ENCODE results near the gene KRTAP21-1. TPM values are rescaled to one million over a fixed set of nuclear protein-coding genes. Genes with fewer than 3 reads are reported as not detected.

The KRTAP21-1 gene
- total RNA-seq, 1 donor from 2014 or later = not detected

Small RNA genes within 50 kb of the gene (small RNA-seq; reads per million reads assigned to genes)
- not detected for gene AP000244.1 (ENCODE audit: low replicate concordance)
- not detected for gene KRTAP21-3 (ENCODE audit: low replicate concordance)
- not detected for gene KRTAP8-2P (ENCODE audit: low replicate concordance)

Other genes with a start within 250 kb of the KRTAP21-1 start
- gene KRTAP19-6, start 213.6 kb downstream of the KRTAP21-1 start, total RNA-seq = not detected
- gene KRTAP19-7, start 194.1 kb downstream of the KRTAP21-1 start, total RNA-seq = not detected
- gene KRTAP22-2, start 165.0 kb downstream of the KRTAP21-1 start, total RNA-seq = not detected
- not detected for gene KRTAP6-3, start 163.0 kb downstream of the KRTAP21-1 start, total RNA-seq
- not detected for gene KRTAP6-2, start 156.5 kb downstream of the KRTAP21-1 start, total RNA-seq
- not detected for gene KRTAP22-1, start 154.3 kb downstream of the KRTAP21-1 start, total RNA-seq
- not detected for gene KRTAP6-1, start 141.5 kb downstream of the KRTAP21-1 start, total RNA-seq
- not detected for gene KRTAP20-1, start 139.0 kb downstream of the KRTAP21-1 start, total RNA-seq
- gene KRTAP20-4, start 134.8 kb downstream of the KRTAP21-1 start, total RNA-seq = not detected
- 1.2 TPM for gene KRTAP20-2, start 120.2 kb downstream of the KRTAP21-1 start, total RNA-seq
- gene KRTAP20-3, start 112.6 kb downstream of the KRTAP21-1 start, total RNA-seq = not detected
- not detected for gene KRTAP21-3, start 36.7 kb downstream of the KRTAP21-1 start, total RNA-seq
- 1.3 TPM for gene KRTAP21-2, start 8.2 kb downstream of the KRTAP21-1 start, total RNA-seq
- 2.5 TPM for gene KRTAP8-1, start 57.8 kb upstream of the KRTAP21-1 start, total RNA-seq
- gene KRTAP7-1, start 74.3 kb upstream of the KRTAP21-1 start, total RNA-seq = 3.4 TPM
- 25.4 TPM for gene KRTAP11-1, start 126.2 kb upstream of the KRTAP21-1 start, total RNA-seq

All from skin of body (tissue), 2 donors.